ENCODE measurements around the gene TSTD1. TPM values are rescaled to one million over a fixed set of nuclear protein-coding genes. Genes with fewer than 3 reads are reported as not detected.

TSTD1 gene
- total RNA-seq, 1 donor: 0.72 TPM

- H2AFZ ChIP-seq (ENCODE audit: low read length): peak overlapping the region; percentile 51
- H3K27me3 ChIP-seq (ENCODE audit: insufficient read depth, low read length): no peaks in the 10 kb centered on the region
- H3K4me2 ChIP-seq (ENCODE audit: insufficient read depth, low read length): no peak overlapping the region
- H4K20me1 ChIP-seq (ENCODE audit: insufficient read depth, low read length): no peaks in the 10 kb centered on the region
- H3K79me2 ChIP-seq (ENCODE audit: insufficient read depth, low read length): no peaks in the 10 kb centered on the region
- H3K36me3 ChIP-seq (ENCODE audit: insufficient read depth, low read length): no peaks in the 10 kb centered on the region
- no peak for TF ChIP-seq CTCF (IDR thresholded peaks at IDR 0.05; ENCODE audit: extremely low read depth, low read depth, low read length)
- H3K4me3 ChIP-seq (ENCODE audit: insufficient read depth, low read length): no peak overlapping the region
- no peak overlapping the region for H3K27ac ChIP-seq (ENCODE audit: low read depth, low read length)
- H3K4me1 ChIP-seq (ENCODE audit: insufficient read depth, low read length): no peaks in the 10 kb centered on the region
- H3K9me3 ChIP-seq (ENCODE audit: low read depth, low read length): no peaks in the 10 kb centered on the region
- DNase-seq (ENCODE audit: insufficient read length, low spot score, missing footprints): peak; percentile 62
Measured at GRCh38 chr1:161074676-161075368, 36.1 kb upstream of the TSTD1 start.

GRCh38 chr1:161073474-161074121 is 34.8 kb upstream of the TSTD1 start:
- Histone ChIP-seq H4K20me1 (ENCODE audit: insufficient read depth, low read length) (no peaks in the 10 kb centered on the region), H3K4me2 (ENCODE audit: insufficient read depth, low read length) (no peak overlapping the region), H3K36me3 (ENCODE audit: insufficient read depth, low read length) (no peaks in the 10 kb centered on the region), H3K4me1 (ENCODE audit: insufficient read depth, low read length) (no peaks in the 10 kb centered on the region), H2AFZ (ENCODE audit: low read length) (no peak overlapping the region), H3K4me3 (ENCODE audit: insufficient read depth, low read length) (no peak overlapping the region), H3K79me2 (ENCODE audit: insufficient read depth, low read length) (no peaks in the 10 kb centered on the region), H3K9me3 (ENCODE audit: low read depth, low read length) (no peaks in the 10 kb centered on the region), H3K27ac (ENCODE audit: low read depth, low read length) (no peak overlapping the region), H3K27me3 (ENCODE audit: insufficient read depth, low read length) (no peaks in the 10 kb centered on the region)
- TF ChIP-seq CTCF (IDR thresholded peaks at IDR 0.05; ENCODE audit: extremely low read depth, low read depth, low read length): no peak
- DNase-seq (ENCODE audit: insufficient read length, low spot score, missing footprints): no peak

GRCh38 chr1:161072751-161073449 is 34.1 kb upstream of the TSTD1 start:
- no peak for TF ChIP-seq CTCF (IDR thresholded peaks at IDR 0.05; ENCODE audit: extremely low read depth, low read depth, low read length)
- Histone ChIP-seq H3K4me1 (ENCODE audit: insufficient read depth, low read length) (no peaks in the 10 kb centered on the region), H3K36me3 (ENCODE audit: insufficient read depth, low read length) (no peaks in the 10 kb centered on the region), H3K27me3 (ENCODE audit: insufficient read depth, low read length) (no peaks in the 10 kb centered on the region), H3K27ac (ENCODE audit: low read depth, low read length) (no peak overlapping the region), H2AFZ (ENCODE audit: low read length) (no peak overlapping the region), H3K4me3 (ENCODE audit: insufficient read depth, low read length) (no peak overlapping the region), H3K79me2 (ENCODE audit: insufficient read depth, low read length) (no peaks in the 10 kb centered on the region), H3K4me2 (ENCODE audit: insufficient read depth, low read length) (no peak overlapping the region), H4K20me1 (ENCODE audit: insufficient read depth, low read length) (no peaks in the 10 kb centered on the region), H3K9me3 (ENCODE audit: low read depth, low read length) (no peaks in the 10 kb centered on the region)
- DNase-seq (ENCODE audit: insufficient read length, low spot score, missing footprints): peak; percentile 55

- Histone ChIP-seq H3K27me3 (ENCODE audit: insufficient read depth, low read length) (no peaks in the 10 kb centered on the region), H3K36me3 (ENCODE audit: insufficient read depth, low read length) (no peaks in the 10 kb centered on the region), H3K4me2 (ENCODE audit: insufficient read depth, low read length) (no peak overlapping the region), H4K20me1 (ENCODE audit: insufficient read depth, low read length) (no peaks in the 10 kb centered on the region), H3K4me1 (ENCODE audit: insufficient read depth, low read length) (no peaks in the 10 kb centered on the region), H2AFZ (ENCODE audit: low read length) (no peak overlapping the region), H3K27ac (ENCODE audit: low read depth, low read length) (no peak overlapping the region), H3K9me3 (ENCODE audit: low read depth, low read length) (no peaks in the 10 kb centered on the region), H3K4me3 (ENCODE audit: insufficient read depth, low read length) (no peak overlapping the region), H3K79me2 (ENCODE audit: insufficient read depth, low read length) (no peaks in the 10 kb centered on the region)
- peak; percentile 77 for TF ChIP-seq CTCF (IDR thresholded peaks at IDR 0.05; ENCODE audit: extremely low read depth, low read depth, low read length)
- DNase-seq (ENCODE audit: insufficient read length, low spot score, missing footprints): peak; percentile 93
Measured at GRCh38 chr1:161071886-161072371, 33.2 kb upstream of the TSTD1 start.

All from osteoblast (primary cell).